ENCODE data around the gene MINDY4. TPM values are rescaled to one million over a fixed set of nuclear protein-coding genes. Genes with fewer than 3 reads are reported as not detected.

MINDY4 gene
- total RNA-seq, 3 donors from 2014 or later (not counting 1 experiment from before 2014, with no cell fraction given) = 1.1 to 1.7 (median 1.1) TPM

DNA sequence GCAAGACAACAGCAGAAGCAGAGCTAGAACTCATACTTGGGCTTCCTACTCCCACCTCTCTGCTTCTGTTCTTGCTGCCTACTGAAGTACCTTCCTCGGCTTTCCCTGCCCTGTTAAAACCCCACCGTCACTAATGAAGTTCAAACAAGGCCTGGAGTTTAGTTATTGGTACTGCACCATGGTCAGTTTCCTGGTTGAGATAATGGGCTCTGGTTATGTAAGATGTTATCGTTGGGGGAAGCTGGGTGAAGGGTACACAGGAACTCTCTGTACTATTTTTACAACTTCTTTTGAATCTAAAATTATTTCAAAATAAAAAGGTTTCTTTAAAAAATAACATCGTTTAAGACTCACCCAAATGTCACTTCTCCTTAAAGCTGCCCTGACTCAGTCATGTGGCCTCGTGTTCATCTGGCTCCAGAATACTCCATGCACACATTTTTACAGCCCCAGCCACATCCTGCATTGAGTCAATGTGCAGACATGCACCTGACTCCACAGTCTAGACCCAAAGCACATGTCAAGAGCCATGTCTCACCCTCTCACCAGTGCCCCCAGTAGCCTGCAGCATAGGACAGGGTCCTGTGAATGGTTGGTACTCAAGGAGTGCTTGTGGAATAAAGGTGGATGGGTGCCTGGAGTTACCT lies 103.6 kb downstream of the MINDY4 start:
- H3K4me1 Mint-ChIP-seq = no peaks in the 10 kb centered on the region
- intact Hi-C loops (cut with micrococcal nuclease) = no loop called here
- H3K4me3 Mint-ChIP-seq = no peak overlapping the region
- DNase-seq = no peak
- 83% methylated on average over 4 of the region's 5 CpGs for WGBS (ENCODE audit: insufficient coverage)
- Histone ChIP-seq H3K4me3 (ENCODE audit: low read length) (no peak overlapping the region), H3K36me3 (ENCODE audit: control insufficient read depth, insufficient read depth, low read length) (no peaks in the 10 kb centered on the region), H3K9me3 (ENCODE audit: control insufficient read depth, insufficient read depth, low read length) (no peaks in the 10 kb centered on the region), H3K27me3 (ENCODE audit: control insufficient read depth, insufficient read depth, low read length) (no peaks in the 10 kb centered on the region), H3K4me1 (ENCODE audit: control insufficient read depth, insufficient read depth, low read length) (no peaks in the 10 kb centered on the region), H3K27ac (ENCODE audit: low read length) (no peak overlapping the region)
- H3K36me3 Mint-ChIP-seq = no peaks in the 10 kb centered on the region
- no peak for TF ChIP-seq CTCF (IDR thresholded peaks at IDR 0.05)
- H3K27me3 Mint-ChIP-seq (ENCODE audit: low read depth in 2 of 2) = peaks cover 0 to 2% of the 10 kb centered on the region in 2 donors
- no peak overlapping the region for H3K27ac Mint-ChIP-seq
- H3K9me3 Mint-ChIP-seq = no peaks in the 10 kb centered on the region
- ATAC-seq = no peak

DNA sequence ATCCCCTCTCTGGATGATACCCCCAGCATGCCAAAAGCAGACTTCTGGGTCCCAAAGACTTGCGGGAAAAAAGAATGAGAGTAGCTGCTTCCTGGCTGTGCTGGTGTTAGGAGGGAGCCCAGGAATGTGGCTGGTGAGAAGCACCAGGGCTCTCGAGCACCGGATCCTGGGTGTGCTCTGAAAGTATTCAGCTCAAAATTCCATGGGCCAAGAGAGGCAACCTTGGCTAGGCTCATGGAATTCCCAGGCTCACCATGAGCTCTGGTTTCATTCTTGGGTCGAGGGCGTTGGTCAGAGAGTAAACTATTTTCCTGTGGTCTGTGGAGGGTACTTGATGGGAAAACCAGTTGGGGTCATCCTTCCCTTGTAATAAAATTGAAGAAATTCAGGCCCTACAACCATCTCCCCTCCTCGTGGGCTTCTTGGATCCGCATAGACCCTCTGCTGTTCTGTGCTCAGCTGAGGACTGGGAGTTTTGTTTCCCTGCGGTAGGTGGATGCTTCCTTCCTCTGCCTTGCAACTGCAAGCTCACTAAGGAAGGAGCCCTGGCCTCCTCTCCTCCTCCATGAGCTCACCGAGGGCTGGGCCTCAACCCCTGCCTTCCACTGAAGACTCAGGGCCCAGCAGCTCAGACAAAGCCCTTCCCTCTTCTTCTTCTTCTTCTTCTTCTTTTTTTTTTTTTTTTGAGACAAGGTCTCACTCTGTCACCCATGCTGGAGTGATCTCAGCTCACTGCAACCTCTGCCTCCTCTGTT lies 106.0 kb downstream of the MINDY4 start:
- TF ChIP-seq CTCF (IDR thresholded peaks at IDR 0.05) = no peak
- Mint-ChIP-seq H3K27me3 (ENCODE audit: low read depth in 2 of 2) (peaks cover 0 to 2% of the 10 kb centered on the region in 2 donors), H3K4me1 (no peaks in the 10 kb centered on the region), H3K36me3 (no peaks in the 10 kb centered on the region), H3K9me3 (no peaks in the 10 kb centered on the region), H3K27ac (no peak overlapping the region), H3K4me3 (no peak overlapping the region)
- intact Hi-C loops (cut with micrococcal nuclease) = no loop called here
- no peak for DNase-seq
- Histone ChIP-seq H3K4me3 (ENCODE audit: low read length) (no peak overlapping the region), H3K27ac (ENCODE audit: low read length) (no peak overlapping the region), H3K27me3 (ENCODE audit: control insufficient read depth, insufficient read depth, low read length) (no peaks in the 10 kb centered on the region), H3K36me3 (ENCODE audit: control insufficient read depth, insufficient read depth, low read length) (no peaks in the 10 kb centered on the region), H3K4me1 (ENCODE audit: control insufficient read depth, insufficient read depth, low read length) (no peaks in the 10 kb centered on the region), H3K9me3 (ENCODE audit: control insufficient read depth, insufficient read depth, low read length) (no peaks in the 10 kb centered on the region)
- no peak for ATAC-seq
- WGBS (ENCODE audit: insufficient coverage) = 87% methylated on average over 9 of the region's 9 CpGs

DNA sequence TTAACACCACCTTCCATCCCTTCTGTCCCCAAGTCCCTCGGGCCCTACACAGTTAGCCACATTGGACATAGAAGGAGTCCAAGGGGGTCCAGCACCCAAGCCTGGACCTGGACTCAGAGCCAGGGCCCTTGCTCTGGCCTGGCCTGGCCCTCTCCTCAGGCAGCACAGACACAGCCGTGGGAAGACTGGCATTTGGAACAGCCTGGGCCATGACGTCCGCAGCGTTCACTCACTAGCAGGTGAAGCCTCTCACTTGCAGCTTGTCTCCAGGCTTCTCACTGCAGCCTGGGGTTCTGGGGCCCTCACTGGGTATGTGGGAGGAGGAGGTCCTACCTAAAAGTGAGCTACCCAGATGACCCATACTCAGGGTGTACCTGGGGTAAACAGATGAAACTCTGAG lies 106.8 kb downstream of the MINDY4 start:
- WGBS (ENCODE audit: insufficient coverage) = 100% methylated on average over 5 of the region's 5 CpGs
- H3K4me1 ChIP-seq (ENCODE audit: control insufficient read depth, insufficient read depth, low read length) = no peaks in the 10 kb centered on the region
- DNase-seq (no peak), ATAC-seq (no peak)
- no peak overlapping the region for H3K27ac Mint-ChIP-seq
- no peaks in the 10 kb centered on the region for H3K36me3 Mint-ChIP-seq
- H3K9me3 Mint-ChIP-seq = no peaks in the 10 kb centered on the region
- H3K27me3 ChIP-seq (ENCODE audit: control insufficient read depth, insufficient read depth, low read length) = no peaks in the 10 kb centered on the region
- no peak overlapping the region for H3K27ac ChIP-seq (ENCODE audit: low read length)
- no peak for TF ChIP-seq CTCF (IDR thresholded peaks at IDR 0.05)
- H3K4me3 Mint-ChIP-seq = no peak overlapping the region
- peaks cover 0 to 2% of the 10 kb centered on the region in 2 donors for H3K27me3 Mint-ChIP-seq (ENCODE audit: low read depth in 2 of 2)
- no peaks in the 10 kb centered on the region for H3K4me1 Mint-ChIP-seq
- no peaks in the 10 kb centered on the region for H3K9me3 ChIP-seq (ENCODE audit: control insufficient read depth, insufficient read depth, low read length)
- intact Hi-C loops (cut with micrococcal nuclease) = no loop called here
- no peaks in the 10 kb centered on the region for H3K36me3 ChIP-seq (ENCODE audit: control insufficient read depth, insufficient read depth, low read length)
- H3K4me3 ChIP-seq (ENCODE audit: low read length) = no peak overlapping the region
